ENCODE results near the gene PTPN23. TPM values are rescaled to one million over a fixed set of nuclear protein-coding genes. Genes with fewer than 3 reads are reported as not detected.

Gene PTPN23
- polyA plus RNA-seq (2013, experiment 1 of 2) = 31.4 TPM
- 26.2 TPM for polyA plus RNA-seq (2013, experiment 2 of 2)

DNA sequence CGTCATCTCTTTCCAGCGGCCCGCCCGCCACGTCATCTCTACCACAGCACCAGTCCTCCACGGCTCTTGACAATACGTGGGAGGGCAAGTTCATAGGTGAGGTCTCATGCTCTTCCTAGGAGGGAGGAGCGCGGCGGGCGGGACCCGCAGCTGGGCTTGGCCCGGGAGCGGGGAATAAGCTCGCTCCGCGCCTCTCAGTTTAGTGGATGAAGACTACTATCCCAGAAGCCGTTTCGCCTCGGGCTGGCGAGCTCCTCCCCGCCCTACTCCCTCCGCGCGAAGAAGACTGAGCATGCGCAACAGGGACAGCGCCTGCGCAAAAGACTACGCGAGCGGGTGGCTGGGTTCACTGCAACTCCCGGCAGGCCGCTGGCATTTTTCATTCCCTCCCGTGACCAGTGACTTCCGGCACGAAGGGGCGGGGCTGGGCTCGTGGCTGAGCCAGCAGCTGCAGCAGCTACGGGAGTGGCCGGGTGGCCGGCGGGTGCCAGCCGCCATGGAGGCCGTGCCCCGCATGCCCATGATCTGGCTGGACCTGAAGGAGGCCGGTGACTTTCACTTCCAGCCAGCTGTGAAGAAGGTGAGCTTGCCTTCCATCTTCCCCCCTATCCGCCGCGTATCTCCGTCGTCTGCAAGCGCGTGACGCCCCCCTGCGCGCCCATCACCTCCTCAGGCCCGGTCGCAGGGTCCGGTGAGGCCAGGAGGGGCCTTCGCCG, at the start of gene PTPN23:
PTPN23 (plus strand) TSS at position 421 of the 716 bp plus-strand sequence; CDS start at position 497, 76 bp downstream.
- peaks cover 19% of the 10 kb centered on the region for H3K36me3 ChIP-seq (ENCODE audit: control insufficient read depth, insufficient read depth, low read length)
- H3K9me3 ChIP-seq (ENCODE audit: control insufficient read depth, low read length) = no peaks in the 10 kb centered on the region
- peak within 1 kb of the TSS; percentile 95 for H3K4me3 ChIP-seq (ENCODE audit: extremely low read depth, insufficient read depth, low read length, poor library complexity, severe bottlenecking)
- WGBS, 2 experiments (ENCODE audit: insufficient coverage in 2 of 2) = 0% methylated on average over 45 to 48 of the region's 61 CpGs
- peak within 1 kb of the TSS; percentile 98 for H3K27ac ChIP-seq (ENCODE audit: low read depth, low read length, severe bottlenecking)
- H3K4me1 ChIP-seq (ENCODE audit: control insufficient read depth, insufficient read depth, low read length, poor library complexity, severe bottlenecking) = peaks cover 8% of the 10 kb centered on the region

- WGBS, 2 experiments (ENCODE audit: insufficient coverage in 2 of 2) = 90 to 97% methylated on average over 3 of the region's 3 CpGs
- H3K4me1 ChIP-seq (ENCODE audit: control insufficient read depth, insufficient read depth, low read length, poor library complexity, severe bottlenecking) = no peaks in the 10 kb centered on the region
- H3K9me3 ChIP-seq (ENCODE audit: control insufficient read depth, low read length) = no peaks in the 10 kb centered on the region
- H3K36me3 ChIP-seq (ENCODE audit: control insufficient read depth, insufficient read depth, low read length) = peaks cover 91% of the 10 kb centered on the region
- no peak overlapping the region for H3K4me3 ChIP-seq (ENCODE audit: extremely low read depth, insufficient read depth, low read length, poor library complexity, severe bottlenecking)
- H3K27ac ChIP-seq (ENCODE audit: low read depth, low read length, severe bottlenecking) = no peak overlapping the region
Measured at GRCh38 chr3:47333907-47334306, 46.9 kb upstream of the PTPN23 start.

- Histone ChIP-seq H3K9me3 (ENCODE audit: control insufficient read depth, low read length) (no peaks in the 10 kb centered on the region), H3K4me3 (ENCODE audit: extremely low read depth, insufficient read depth, low read length, poor library complexity, severe bottlenecking) (no peak overlapping the region), H3K36me3 (ENCODE audit: control insufficient read depth, insufficient read depth, low read length) (peaks cover 93% of the 10 kb centered on the region), H3K27ac (ENCODE audit: low read depth, low read length, severe bottlenecking) (no peak overlapping the region), H3K4me1 (ENCODE audit: control insufficient read depth, insufficient read depth, low read length, poor library complexity, severe bottlenecking) (no peaks in the 10 kb centered on the region)
- 98 to 100% methylated on average over 3 to 5 of the region's 5 CpGs for WGBS, 2 experiments (ENCODE audit: insufficient coverage in 2 of 2)
Measured at GRCh38 chr3:47337656-47338055, 43.2 kb upstream of the PTPN23 start.

DNA sequence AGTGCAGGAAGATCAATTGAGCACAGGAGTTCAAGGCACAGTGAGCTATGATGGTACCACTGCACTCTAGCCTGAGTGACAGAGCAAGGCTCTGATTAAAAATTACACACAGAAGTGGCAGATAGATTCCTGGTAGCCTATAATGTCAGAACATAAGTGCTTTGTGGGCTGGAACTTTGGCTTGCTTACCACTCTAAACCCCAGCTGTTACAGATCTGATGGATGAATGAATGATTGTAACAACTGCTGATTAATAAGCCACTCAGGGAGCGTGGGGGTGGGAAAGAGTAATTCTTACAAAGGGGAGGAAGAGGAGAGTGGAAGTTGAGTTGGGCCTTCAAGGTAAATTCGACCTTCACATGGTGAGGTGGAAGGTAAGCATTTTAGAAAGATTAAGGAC, 40.9 kb upstream of the PTPN23 start:
- H3K36me3 ChIP-seq (ENCODE audit: control insufficient read depth, insufficient read depth, low read length) = peaks cover 94% of the 10 kb centered on the region
- H3K27ac ChIP-seq (ENCODE audit: low read depth, low read length, severe bottlenecking) = no peak overlapping the region
- WGBS, 2 experiments (ENCODE audit: insufficient coverage in 2 of 2) = 94% methylated on average over 2 of the region's 2 CpGs; no CpG with 5 or more reads in 1 of the 2 experiments
- H3K4me1 ChIP-seq (ENCODE audit: control insufficient read depth, insufficient read depth, low read length, poor library complexity, severe bottlenecking) = no peaks in the 10 kb centered on the region
- H3K4me3 ChIP-seq (ENCODE audit: extremely low read depth, insufficient read depth, low read length, poor library complexity, severe bottlenecking) = no peak overlapping the region
- no peaks in the 10 kb centered on the region for H3K9me3 ChIP-seq (ENCODE audit: control insufficient read depth, low read length)

DNA sequence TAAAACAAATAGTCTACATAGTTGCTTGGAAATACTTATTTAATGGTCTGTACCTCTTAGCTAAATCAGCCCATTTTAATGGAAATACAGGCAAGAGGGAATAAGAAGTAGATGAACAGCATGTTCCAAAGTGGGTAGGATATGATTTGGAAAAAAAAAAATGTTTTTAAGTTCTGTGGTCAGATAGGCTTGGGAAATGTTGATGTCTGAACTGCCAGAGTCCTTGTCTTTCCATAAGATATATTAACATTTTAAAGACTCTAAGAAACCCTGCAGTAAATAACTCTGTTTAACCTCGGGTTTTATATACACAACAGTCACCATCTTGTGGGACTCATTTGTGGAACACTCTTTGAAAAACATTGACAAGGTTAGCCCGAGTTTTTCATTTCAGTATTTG, 40.0 kb upstream of the PTPN23 start:
- WGBS, 2 experiments (ENCODE audit: insufficient coverage in 2 of 2) = 90% methylated on average over 1 of the region's 2 CpGs; no CpG with 5 or more reads in 1 of the 2 experiments
- H3K27ac ChIP-seq (ENCODE audit: low read depth, low read length, severe bottlenecking) = no peak overlapping the region
- H3K4me1 ChIP-seq (ENCODE audit: control insufficient read depth, insufficient read depth, low read length, poor library complexity, severe bottlenecking) = no peaks in the 10 kb centered on the region
- no peaks in the 10 kb centered on the region for H3K9me3 ChIP-seq (ENCODE audit: control insufficient read depth, low read length)
- peaks cover 94% of the 10 kb centered on the region for H3K36me3 ChIP-seq (ENCODE audit: control insufficient read depth, insufficient read depth, low read length)
- H3K4me3 ChIP-seq (ENCODE audit: extremely low read depth, insufficient read depth, low read length, poor library complexity, severe bottlenecking) = no peak overlapping the region

GRCh38 chr3:47342151-47342550, 38.7 kb upstream of the PTPN23 start:
- WGBS, 2 experiments (ENCODE audit: insufficient coverage in 2 of 2) = 90 to 94% methylated on average over 2 of the region's 2 CpGs

DNA sequence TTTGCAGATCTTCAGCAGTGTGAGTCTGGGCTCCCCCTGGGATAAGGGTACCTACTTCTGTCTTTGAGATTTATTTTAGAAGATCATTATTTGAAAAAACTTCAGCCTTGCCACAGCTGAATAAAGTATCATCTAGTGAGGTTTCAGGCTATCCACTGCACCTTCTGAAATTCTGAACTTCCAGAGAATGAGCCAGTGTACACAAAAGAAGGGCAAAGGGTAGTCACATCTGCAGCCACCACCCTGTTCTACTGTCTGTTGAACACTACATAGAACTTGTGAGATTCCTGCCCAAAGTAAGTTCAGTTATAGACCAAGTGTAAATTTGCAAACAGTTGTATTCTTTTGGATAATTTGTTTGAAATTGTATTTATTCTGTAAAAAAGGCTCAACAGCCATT, 38.0 kb upstream of the PTPN23 start:
- no peak overlapping the region for H3K27ac ChIP-seq (ENCODE audit: low read depth, low read length, severe bottlenecking)
- peaks cover 81% of the 10 kb centered on the region for H3K36me3 ChIP-seq (ENCODE audit: control insufficient read depth, insufficient read depth, low read length)
- no peaks in the 10 kb centered on the region for H3K4me1 ChIP-seq (ENCODE audit: control insufficient read depth, insufficient read depth, low read length, poor library complexity, severe bottlenecking)
- H3K4me3 ChIP-seq (ENCODE audit: extremely low read depth, insufficient read depth, low read length, poor library complexity, severe bottlenecking) = no peak overlapping the region
- H3K9me3 ChIP-seq (ENCODE audit: control insufficient read depth, low read length) = no peaks in the 10 kb centered on the region

More at GRCh38 chr3:47342151-47342550, 38.7 kb upstream of the PTPN23 start:
- H3K9me3 ChIP-seq (ENCODE audit: control insufficient read depth, low read length) = no peaks in the 10 kb centered on the region
- peaks cover 88% of the 10 kb centered on the region for H3K36me3 ChIP-seq (ENCODE audit: control insufficient read depth, insufficient read depth, low read length)
- H3K27ac ChIP-seq (ENCODE audit: low read depth, low read length, severe bottlenecking) = no peak overlapping the region
- no peaks in the 10 kb centered on the region for H3K4me1 ChIP-seq (ENCODE audit: control insufficient read depth, insufficient read depth, low read length, poor library complexity, severe bottlenecking)
- H3K4me3 ChIP-seq (ENCODE audit: extremely low read depth, insufficient read depth, low read length, poor library complexity, severe bottlenecking) = no peak overlapping the region

DNA sequence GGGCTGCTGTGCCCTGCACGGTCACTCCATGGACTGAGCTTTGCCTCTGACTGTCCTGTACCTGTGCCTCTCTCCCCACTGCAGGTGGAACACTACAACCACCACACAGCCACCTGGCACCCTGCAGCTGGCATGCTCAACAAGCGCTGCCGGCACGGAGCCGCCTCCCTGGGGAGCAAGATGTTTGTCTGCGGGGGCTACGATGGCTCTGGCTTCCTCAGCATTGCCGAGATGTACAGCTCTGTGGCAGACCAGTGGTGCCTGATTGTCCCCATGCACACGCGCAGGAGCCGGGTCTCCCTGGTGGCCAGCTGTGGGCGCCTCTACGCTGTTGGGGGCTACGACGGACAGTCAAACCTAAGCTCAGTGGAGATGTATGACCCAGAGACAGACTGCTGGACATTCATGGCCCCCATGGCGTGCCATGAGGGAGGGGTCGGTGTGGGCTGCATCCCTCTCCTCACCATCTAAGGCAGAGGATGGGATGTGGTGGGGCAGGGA, 37.3 kb upstream of the PTPN23 start:
- H3K9me3 ChIP-seq (ENCODE audit: control insufficient read depth, low read length) = no peaks in the 10 kb centered on the region
- WGBS, 2 experiments (ENCODE audit: insufficient coverage in 2 of 2) = 96 to 98% methylated on average over 17 of the region's 17 CpGs
- no peaks in the 10 kb centered on the region for H3K4me1 ChIP-seq (ENCODE audit: control insufficient read depth, insufficient read depth, low read length, poor library complexity, severe bottlenecking)
- H3K27ac ChIP-seq (ENCODE audit: low read depth, low read length, severe bottlenecking) = no peak overlapping the region
- H3K4me3 ChIP-seq (ENCODE audit: extremely low read depth, insufficient read depth, low read length, poor library complexity, severe bottlenecking) = no peak overlapping the region
- peaks cover 74% of the 10 kb centered on the region for H3K36me3 ChIP-seq (ENCODE audit: control insufficient read depth, insufficient read depth, low read length)

- H3K4me3 ChIP-seq (ENCODE audit: extremely low read depth, insufficient read depth, low read length, poor library complexity, severe bottlenecking) = no peak overlapping the region
- 91 to 94% methylated on average over 6 of the region's 6 CpGs for WGBS, 2 experiments (ENCODE audit: insufficient coverage in 2 of 2)
- H3K4me1 ChIP-seq (ENCODE audit: control insufficient read depth, insufficient read depth, low read length, poor library complexity, severe bottlenecking) = no peaks in the 10 kb centered on the region
- no peak overlapping the region for H3K27ac ChIP-seq (ENCODE audit: low read depth, low read length, severe bottlenecking)
- H3K9me3 ChIP-seq (ENCODE audit: control insufficient read depth, low read length) = no peaks in the 10 kb centered on the region
- H3K36me3 ChIP-seq (ENCODE audit: control insufficient read depth, insufficient read depth, low read length) = peaks cover 59% of the 10 kb centered on the region
Measured at GRCh38 chr3:47344971-47345370, 35.9 kb upstream of the PTPN23 start.

DNA sequence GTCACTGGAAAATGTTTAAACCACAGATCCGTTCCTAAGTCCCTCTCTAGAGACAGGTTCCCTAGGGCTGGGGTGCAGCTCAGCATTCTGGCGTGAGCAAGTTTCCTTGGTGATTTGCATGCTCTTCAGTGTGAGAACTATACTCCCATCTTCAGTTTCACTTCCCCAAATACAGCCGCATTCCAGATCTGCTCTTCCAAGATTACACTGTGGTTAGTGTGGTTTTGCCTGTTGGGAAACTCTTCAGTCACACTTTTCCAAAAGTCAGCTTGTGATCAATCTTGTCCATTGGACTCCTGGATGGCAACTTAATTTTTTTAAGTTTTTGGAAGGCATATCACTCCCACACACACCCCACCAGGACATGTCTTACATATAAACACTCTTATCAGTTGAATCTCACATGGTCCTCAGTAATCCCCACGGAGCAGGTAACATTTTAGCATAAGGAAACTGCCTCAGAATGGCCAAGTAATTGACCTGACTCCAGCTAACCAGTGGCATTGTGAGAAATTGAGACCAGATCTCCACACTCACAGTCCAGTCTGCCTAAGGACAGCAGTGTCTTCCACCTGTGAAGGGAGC, 33.5 kb upstream of the PTPN23 start:
- 90 to 95% methylated on average over 4 of the region's 4 CpGs for WGBS, 2 experiments (ENCODE audit: insufficient coverage in 2 of 2)
- Histone ChIP-seq H3K27ac (ENCODE audit: low read depth, low read length, severe bottlenecking) (peak overlapping the region; percentile 53), H3K9me3 (ENCODE audit: control insufficient read depth, low read length) (no peaks in the 10 kb centered on the region), H3K4me3 (ENCODE audit: extremely low read depth, insufficient read depth, low read length, poor library complexity, severe bottlenecking) (no peak overlapping the region), H3K4me1 (ENCODE audit: control insufficient read depth, insufficient read depth, low read length, poor library complexity, severe bottlenecking) (no peaks in the 10 kb centered on the region), H3K36me3 (ENCODE audit: control insufficient read depth, insufficient read depth, low read length) (peaks cover 40% of the 10 kb centered on the region)

All from mesodermal cell (in vitro differentiated cells).